Ovary (tissue), 9 donors: ENCODE data around the gene CRKL. TPM values are rescaled to one million over a fixed set of nuclear protein-coding genes. Genes with fewer than 3 reads are reported as not detected.

Source experiments
- DNase-seq, 5 donors: peaks; one replicate each; pipeline ENCODE4 v3.0.0-alpha.2; 2019 to 2020
- H3K27ac ChIP-seq, 2 donors: fragments of 200-600 bp; one replicate each; pipeline versions ENCODE4 v1.5.1 to v1.8.0; 2019 to 2022
- H3K27me3 ChIP-seq: fragments of 200-600 bp; one replicate; pipeline ENCODE4 v1.8.0; 2022
- H3K36me3 ChIP-seq: fragments of 200-600 bp; sonication (generic); one replicate; pipeline ENCODE4 v1.5.1; 2019
- H3K4me1 ChIP-seq: one replicate; pipeline ENCODE4 v1.8.1; 2013; ENCODE audit warnings: mild to moderate bottlenecking, moderate library complexity; ENCODE audit not compliant: insufficient read depth
- H3K4me3 ChIP-seq: fragments of 200-600 bp; sonication (generic); one replicate; pipeline ENCODE4 v1.5.1; 2017
- H3K9me3 ChIP-seq, 2 donors: fragments of 200-600 bp in 1 of 2; sonication (generic) in 1 of 2; one replicate each; pipeline versions ENCODE4 v1.5.1 to v1.8.1; 2013 to 2019; ENCODE audit warnings: mild to moderate bottlenecking in 1 of 2, moderate library complexity in 1 of 2
- EP300 ChIP-seq: sonication (generic); formaldehyde crosslinking; IDR thresholded peaks from one replicate; pipeline ENCODE4 v1.6.1; 2017; ENCODE audit warnings: antibody characterized with exemption
- POLR2A ChIP-seq: fragments of 450-650 bp; IDR thresholded peaks from one replicate; pipeline ENCODE4 v1.6.1; 2017; ENCODE audit warnings: antibody characterized with exemption, mild to moderate bottlenecking, moderate library complexity
- WGBS, 3 donors: extraction: QIAGEN DNeasy Blood & Tissue Kit in 1 of 3; methylation state at CpG; one replicate each; pipeline versions ENCODE4 v1.1.5 to v1.1.7; 2013 to 2017; 5-methylcytosine and 5-hydroxymethylcytosine counted together
- intact Hi-C, 4 donors: fragments of 100-400 bp; cut with DNase I; formaldehyde crosslinking; loops; one replicate each; pipeline versions ENCODE4 v1.11.0 to v1.15.1; 2022 to 2023
- polyA plus RNA-seq, 2 donors: library from polyadenylated mRNA; stranded (reverse); fragments of 200-250 nt in 1 of 2; fragments of 350-450 nt in 1 of 2; fragmentation: Illumina TruSeq in 1 of 2; extraction: RNeasy Lipid Tissue Mini Kit (QIAGEN cat#74804) in 1 of 2; gene quantifications; one replicate each; pipeline ENCODE4 v1.2.3, GENCODE V29; 2013 to 2014
- total RNA-seq, 7 donors: library from RNA; depleted of rRNA in 2 of 7; stranded (reverse); fragments of >200 nt in 2 of 7; fragmentation: NEBNext Ultra II Directional in 3 of 7; extraction: Animal tissue kit (Norgen Biotek cat#: 25700) in 3 of 7; gene quantifications; one replicate each; pipeline versions ENCODE4 v1.1.0 to v1.2.4, GENCODE V29; 2016 to 2023
- TF ChIP-seq, protein P1 (sequence below), 3 donors: fragments of 450-650 bp in 2 of 3; fragments of 200-600 bp in 1 of 3; IDR thresholded peaks; one replicate each; pipeline versions ENCODE4 v1.5.1 to v1.8.0; 2016 to 2022; ENCODE audit warnings: antibody characterized with exemption in 3 of 3, mild to moderate bottlenecking in 1 of 3
- donor health status: DM: no; HTN: no; CAD: no; lungs with moderate emphysema.
- donor health status: DM: no; HTN: no; CAD: no.
- donor health status: Bipolar disorder and iron deficiency.
- donor health status: DM: yes; HTN: yes; CAD: no.
- donor health status: DM: no; HTN: no; CAD: no.
- donor health status: DM: yes; HTN: yes; CAD: no.

CRKL gene
- total and polyA plus RNA-seq, 9 donors = 22.7 to 71.5 (median 51.5) TPM

DNA sequence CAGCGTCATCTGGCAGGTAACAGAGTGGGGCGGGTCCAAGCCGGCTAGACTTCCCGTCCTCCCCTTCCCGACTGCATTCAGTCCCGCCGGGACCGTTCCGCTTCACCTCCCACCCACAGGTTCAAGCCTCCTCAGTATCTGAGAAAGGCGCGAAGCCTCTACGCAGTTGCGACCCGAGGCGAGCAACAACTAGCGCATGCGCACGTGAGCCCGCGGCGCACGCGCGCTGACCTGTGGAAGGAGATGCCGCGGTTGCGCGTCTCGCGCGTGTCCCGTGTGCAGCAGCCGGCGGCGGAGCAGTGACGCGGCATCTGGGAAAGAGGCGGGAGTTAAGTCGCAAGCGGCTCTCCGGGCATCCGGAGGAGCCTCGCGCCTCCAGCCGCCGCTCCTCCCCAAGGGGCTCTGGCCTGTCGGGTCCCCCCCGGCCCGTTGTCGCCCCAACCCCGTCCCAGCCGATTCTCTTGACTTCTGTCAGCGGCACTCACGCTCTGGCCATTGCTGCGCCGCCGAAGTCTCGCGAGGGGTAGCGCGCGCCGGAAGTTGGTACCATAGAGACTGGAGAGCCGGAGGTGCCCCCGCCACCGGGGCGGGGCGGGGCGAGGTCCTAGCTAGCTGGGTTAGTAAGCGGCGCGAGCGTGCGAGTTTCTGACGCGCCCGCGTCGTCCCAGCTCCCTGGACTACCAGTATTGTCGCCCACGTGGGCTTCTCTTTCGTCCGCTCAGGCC, 84.6 kb downstream of the CRKL start, which contains the start of gene THAP7:
Gene THAP7, minus strand, starts transcription at position 518 of the 725 bp plus-strand sequence. Its CDS starts 207 bp downstream, at position 311.
- no peaks in the 10 kb centered on the region for H3K9me3 ChIP-seq
- peak within 1 kb of the TSS; percentile 93 to 94 for H3K27ac ChIP-seq
- peak within 1 kb of the TSS; percentile 82 for H3K4me3 ChIP-seq
- TF ChIP-seq POLR2A = peak; percentile 80
- TF ChIP-seq, protein P1, sequence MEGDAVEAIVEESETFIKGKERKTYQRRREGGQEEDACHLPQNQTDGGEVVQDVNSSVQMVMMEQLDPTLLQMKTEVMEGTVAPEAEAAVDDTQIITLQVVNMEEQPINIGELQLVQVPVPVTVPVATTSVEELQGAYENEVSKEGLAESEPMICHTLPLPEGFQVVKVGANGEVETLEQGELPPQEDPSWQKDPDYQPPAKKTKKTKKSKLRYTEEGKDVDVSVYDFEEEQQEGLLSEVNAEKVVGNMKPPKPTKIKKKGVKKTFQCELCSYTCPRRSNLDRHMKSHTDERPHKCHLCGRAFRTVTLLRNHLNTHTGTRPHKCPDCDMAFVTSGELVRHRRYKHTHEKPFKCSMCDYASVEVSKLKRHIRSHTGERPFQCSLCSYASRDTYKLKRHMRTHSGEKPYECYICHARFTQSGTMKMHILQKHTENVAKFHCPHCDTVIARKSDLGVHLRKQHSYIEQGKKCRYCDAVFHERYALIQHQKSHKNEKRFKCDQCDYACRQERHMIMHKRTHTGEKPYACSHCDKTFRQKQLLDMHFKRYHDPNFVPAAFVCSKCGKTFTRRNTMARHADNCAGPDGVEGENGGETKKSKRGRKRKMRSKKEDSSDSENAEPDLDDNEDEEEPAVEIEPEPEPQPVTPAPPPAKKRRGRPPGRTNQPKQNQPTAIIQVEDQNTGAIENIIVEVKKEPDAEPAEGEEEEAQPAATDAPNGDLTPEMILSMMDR (IDR thresholded peaks at IDR 0.05) = peak in 1 of 3 donors; percentile 5
- TF ChIP-seq EP300 = no peak
- 0% methylated on average over 64 to 83 of the region's 83 CpGs for WGBS, 3 donors
- peaks cover 10% of the 10 kb centered on the region for H3K4me1 ChIP-seq
- H3K36me3 ChIP-seq = no peaks in the 10 kb centered on the region
- H3K27me3 ChIP-seq = no peaks in the 10 kb centered on the region
- intact Hi-C loops = no loop called here
- DNase-seq = peak; percentile 96 to 98 (median 97)

Other genes with a start within 250 kb of the CRKL start
- 1 to 10 TPM in 3 of 7 donors, under 1 TPM in 4; 0.22 to 2.2 (median 0.61) TPM for gene SERPIND1, start 143.3 kb upstream of the CRKL start, total RNA-seq
- 1 to 10 TPM; 1.1 to 5.0 TPM for gene SERPIND1, start 143.3 kb upstream of the CRKL start, polyA plus RNA-seq
- gene PI4KA, start 58.6 kb upstream of the CRKL start, total RNA-seq = 10 to 100 TPM; 50.0 to 97.6 (median 66.7) TPM
- gene PI4KA, start 58.6 kb upstream of the CRKL start, polyA plus RNA-seq = 10 to 100 TPM; 30.6 to 36.9 TPM
- gene SNAP29, start 58.4 kb upstream of the CRKL start, total RNA-seq = 10 to 100 TPM; 12.1 to 25.1 (median 22.9) TPM
- gene SNAP29, start 58.4 kb upstream of the CRKL start, polyA plus RNA-seq = 10 to 100 TPM; 12.0 to 58.6 TPM
- gene AIFM3, start 49.8 kb downstream of the CRKL start, total RNA-seq = 1 to 10 TPM in 4 of 7 donors, under 1 TPM in 3; 0.43 to 2.7 (median 1.1) TPM
- gene AIFM3, start 49.8 kb downstream of the CRKL start, polyA plus RNA-seq = 1 to 10 TPM in 1 of 2 donors, not detected in 1; 1.1 TPM
- 10 to 100 TPM; 30.4 to 73.4 (median 51.6) TPM for gene LZTR1, start 64.9 kb downstream of the CRKL start, total RNA-seq
- gene LZTR1, start 64.9 kb downstream of the CRKL start, polyA plus RNA-seq = 10 to 100 TPM; 28.2 to 32.3 TPM
- 10 to 100 TPM; 27.5 to 54.0 (median 39.3) TPM for gene THAP7, start 84.7 kb downstream of the CRKL start, total RNA-seq
- gene THAP7, start 84.7 kb downstream of the CRKL start, polyA plus RNA-seq = 10 to 100 TPM in 1 of 2 donors, 1 to 10 TPM in 1; 7.8 to 54.9 TPM
- gene P2RX6, start 97.8 kb downstream of the CRKL start, total RNA-seq = 1 to 10 TPM in 4 of 7 donors, under 1 TPM in 3; 0.69 to 1.6 (median 1.0) TPM
- gene P2RX6, start 97.8 kb downstream of the CRKL start, polyA plus RNA-seq = 1 to 10 TPM in 1 of 2 donors, under 1 TPM in 1; 0.47 to 1.3 TPM
- gene SLC7A4, start 115.2 kb downstream of the CRKL start, total RNA-seq = 1 to 10 TPM in 1 of 7 donors, under 1 TPM in 4, not detected in 2; 0.23 to 4.8 (median 0.61) TPM
- gene SLC7A4, start 115.2 kb downstream of the CRKL start, polyA plus RNA-seq = under 1 TPM; 0.16 to 0.30 TPM
- 1 to 10 TPM in 2 of 7 donors, under 1 TPM in 2, not detected in 3; 0.25 to 3.0 (median 0.77) TPM for gene LRRC74B, start 128.5 kb downstream of the CRKL start, total RNA-seq
- gene LRRC74B, start 128.5 kb downstream of the CRKL start, polyA plus RNA-seq = under 1 TPM; 0.02 to 0.03 TPM